Measurements from ENCODE around the gene UGT1A4. TPM values are rescaled to one million over a fixed set of nuclear protein-coding genes. Genes with fewer than 3 reads are reported as not detected.

Gene UGT1A4
- total RNA-seq, 4 donors from 2014 or later, result 0.51 TPM; not detected in 3

DNA sequence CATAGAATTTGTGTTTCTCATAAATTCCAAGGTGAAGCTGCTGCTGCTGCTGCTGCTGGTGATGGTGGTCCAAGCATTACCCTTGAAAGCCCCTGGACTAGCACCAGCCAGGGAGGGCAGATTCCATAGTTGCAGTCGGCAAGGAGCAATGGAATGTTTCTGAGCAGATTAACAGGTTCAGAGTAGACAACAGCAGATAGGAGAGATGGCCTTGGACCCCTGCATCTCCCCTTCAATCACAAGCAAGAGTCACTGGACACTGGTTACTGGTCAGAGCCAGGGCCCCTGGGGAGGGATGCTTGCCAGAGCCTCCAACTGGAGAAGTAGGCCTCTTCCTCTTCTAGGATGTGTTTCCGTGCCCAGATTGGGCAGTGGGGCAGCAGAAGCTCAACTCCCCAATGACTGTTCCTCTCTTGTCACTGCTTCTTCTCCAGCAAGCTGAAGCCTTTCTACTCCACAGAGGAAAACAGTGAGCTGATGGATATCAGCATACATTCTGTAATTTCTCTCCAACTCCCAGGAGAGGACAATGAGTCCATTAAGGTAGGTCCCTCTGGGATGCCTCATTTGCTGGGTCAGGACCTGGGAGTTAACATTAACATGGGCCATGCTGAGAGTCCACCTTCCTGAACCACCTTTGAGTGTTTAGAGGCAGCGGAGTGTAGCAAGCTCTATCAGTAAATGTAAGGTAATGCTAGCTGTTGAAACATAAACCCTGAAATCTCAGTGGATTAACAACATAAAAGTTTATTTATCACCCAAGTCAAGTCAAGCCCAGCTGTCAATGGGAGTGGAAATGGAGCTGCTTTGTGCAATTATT is 94.9 kb downstream of the UGT1A4 start:
- in situ Hi-C loops (cut with MboI; ENCODE audit: low sequenced_read_pairs in 4 of 4) (no loop called here), intact Hi-C loops (cut with DNase I; ENCODE audit: low total_unique reads) (no loop called here)
- ATAC-seq (no peak), DNase-seq (no peak)
- Histone ChIP-seq H3K4me1 (no peaks in the 10 kb centered on the region), H3K4me3 (no peak overlapping the region), H3K27me3 (no peaks in the 10 kb centered on the region), H3K27ac (no peak overlapping the region), H3K36me3 (no peaks in the 10 kb centered on the region), H3K9me3 (no peaks in the 10 kb centered on the region)
- TF ChIP-seq, protein P1, sequence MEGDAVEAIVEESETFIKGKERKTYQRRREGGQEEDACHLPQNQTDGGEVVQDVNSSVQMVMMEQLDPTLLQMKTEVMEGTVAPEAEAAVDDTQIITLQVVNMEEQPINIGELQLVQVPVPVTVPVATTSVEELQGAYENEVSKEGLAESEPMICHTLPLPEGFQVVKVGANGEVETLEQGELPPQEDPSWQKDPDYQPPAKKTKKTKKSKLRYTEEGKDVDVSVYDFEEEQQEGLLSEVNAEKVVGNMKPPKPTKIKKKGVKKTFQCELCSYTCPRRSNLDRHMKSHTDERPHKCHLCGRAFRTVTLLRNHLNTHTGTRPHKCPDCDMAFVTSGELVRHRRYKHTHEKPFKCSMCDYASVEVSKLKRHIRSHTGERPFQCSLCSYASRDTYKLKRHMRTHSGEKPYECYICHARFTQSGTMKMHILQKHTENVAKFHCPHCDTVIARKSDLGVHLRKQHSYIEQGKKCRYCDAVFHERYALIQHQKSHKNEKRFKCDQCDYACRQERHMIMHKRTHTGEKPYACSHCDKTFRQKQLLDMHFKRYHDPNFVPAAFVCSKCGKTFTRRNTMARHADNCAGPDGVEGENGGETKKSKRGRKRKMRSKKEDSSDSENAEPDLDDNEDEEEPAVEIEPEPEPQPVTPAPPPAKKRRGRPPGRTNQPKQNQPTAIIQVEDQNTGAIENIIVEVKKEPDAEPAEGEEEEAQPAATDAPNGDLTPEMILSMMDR (IDR thresholded peaks at IDR 0.05 in 4 of 5, conservative IDR thresholded peaks at IDR 0.05 in 1 of 5), result no peak
- no peak for TF ChIP-seq POLR2A (IDR thresholded peaks at IDR 0.05)

DNA sequence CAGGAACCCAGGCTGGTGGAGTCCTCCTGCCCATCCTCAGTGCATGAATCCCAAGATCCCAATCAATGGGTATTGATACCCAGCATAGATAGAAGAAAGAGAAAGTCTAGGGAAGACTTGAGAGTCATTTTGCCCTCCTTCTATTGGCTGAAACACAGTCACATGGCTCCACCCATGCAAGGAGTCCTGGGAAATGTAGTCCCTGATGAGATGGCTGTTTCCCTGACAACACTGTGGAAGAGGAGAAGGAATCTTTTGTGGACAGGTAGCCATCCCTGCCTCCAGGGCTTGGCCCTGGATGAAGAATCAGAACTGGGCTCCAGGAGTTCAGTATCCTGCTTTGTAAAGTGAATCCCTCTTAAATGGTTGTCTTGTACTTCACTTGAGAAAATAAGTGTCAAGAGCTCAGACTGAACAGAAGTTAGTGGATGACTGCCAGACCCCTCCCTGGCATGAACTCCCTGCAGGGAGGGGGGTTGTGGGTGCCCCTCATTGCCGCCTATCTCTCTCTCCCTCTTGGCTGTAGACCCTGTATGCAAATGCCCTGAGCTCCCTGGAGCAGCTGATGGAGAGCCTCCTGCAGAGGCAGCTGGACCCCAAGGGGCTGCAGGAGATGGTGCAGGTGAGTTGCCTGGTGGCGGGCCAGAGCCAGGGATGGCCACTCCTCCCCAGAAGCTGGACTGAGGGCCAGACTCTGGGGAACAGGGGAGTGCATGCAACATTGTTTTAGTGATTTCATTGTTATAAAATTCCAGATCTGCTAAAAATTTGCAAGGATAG is 95.7 kb downstream of the UGT1A4 start:
- TF ChIP-seq, protein P1 (IDR thresholded peaks at IDR 0.05 in 4 of 5, conservative IDR thresholded peaks at IDR 0.05 in 1 of 5), result no peak
- no peak for TF ChIP-seq POLR2A (IDR thresholded peaks at IDR 0.05)
- ATAC-seq (no peak), DNase-seq (no peak)
- no peaks in the 10 kb centered on the region for H3K4me1 ChIP-seq
- intact Hi-C loops (cut with DNase I; ENCODE audit: low total_unique reads), result no loop called here
- no peaks in the 10 kb centered on the region for H3K9me3 ChIP-seq
- in situ Hi-C loops (cut with MboI; ENCODE audit: low sequenced_read_pairs in 4 of 4), result no loop called here
- H3K27ac ChIP-seq, result no peak overlapping the region
- H3K27me3 ChIP-seq, result no peaks in the 10 kb centered on the region
- H3K4me3 ChIP-seq, result no peak overlapping the region
- no peaks in the 10 kb centered on the region for H3K36me3 ChIP-seq

GRCh38 chr2:233815861-233816260 is 97.3 kb downstream of the UGT1A4 start:
- Histone ChIP-seq H3K36me3 (no peaks in the 10 kb centered on the region), H3K4me1 (no peaks in the 10 kb centered on the region), H3K9me3 (no peaks in the 10 kb centered on the region), H3K27ac (no peak overlapping the region), H3K27me3 (no peaks in the 10 kb centered on the region), H3K4me3 (no peak overlapping the region)
- ATAC-seq (no peak), DNase-seq (no peak)
- in situ Hi-C loops (cut with MboI; ENCODE audit: low sequenced_read_pairs in 4 of 4) (no loop called here), intact Hi-C loops (cut with DNase I; ENCODE audit: low total_unique reads) (no loop called here)
- no peak for TF ChIP-seq POLR2A (IDR thresholded peaks at IDR 0.05)
- TF ChIP-seq, protein P1 (IDR thresholded peaks at IDR 0.05 in 4 of 5, conservative IDR thresholded peaks at IDR 0.05 in 1 of 5), result no peak

GRCh38 chr2:233816334-233816733 is 97.8 kb downstream of the UGT1A4 start:
- Histone ChIP-seq H3K27me3 (no peaks in the 10 kb centered on the region), H3K4me1 (no peaks in the 10 kb centered on the region), H3K4me3 (no peak overlapping the region), H3K27ac (no peak overlapping the region), H3K9me3 (no peaks in the 10 kb centered on the region), H3K36me3 (no peaks in the 10 kb centered on the region)
- no peak for DNase-seq
- intact Hi-C loops (cut with DNase I; ENCODE audit: low total_unique reads), result no loop called here
- no peak for ATAC-seq
- in situ Hi-C loops (cut with MboI; ENCODE audit: low sequenced_read_pairs in 4 of 4), result no loop called here
- TF ChIP-seq POLR2A (IDR thresholded peaks at IDR 0.05), result no peak
- TF ChIP-seq, protein P1 (IDR thresholded peaks at IDR 0.05 in 4 of 5, conservative IDR thresholded peaks at IDR 0.05 in 1 of 5), result no peak

Measured in gastrocnemius medialis (tissue), 4 donors.